Measurements from ENCODE around the gene SEMA4F.
A peak's percentile ranks its signal among the peaks of the same experiment; 100 is the strongest.
"Not testable (repeated sequence)": the region's sequence is repeated elsewhere in the genome, so short reads cannot be mapped to it uniquely, and the experiment has no call there.

Gene SEMA4F, protein sequence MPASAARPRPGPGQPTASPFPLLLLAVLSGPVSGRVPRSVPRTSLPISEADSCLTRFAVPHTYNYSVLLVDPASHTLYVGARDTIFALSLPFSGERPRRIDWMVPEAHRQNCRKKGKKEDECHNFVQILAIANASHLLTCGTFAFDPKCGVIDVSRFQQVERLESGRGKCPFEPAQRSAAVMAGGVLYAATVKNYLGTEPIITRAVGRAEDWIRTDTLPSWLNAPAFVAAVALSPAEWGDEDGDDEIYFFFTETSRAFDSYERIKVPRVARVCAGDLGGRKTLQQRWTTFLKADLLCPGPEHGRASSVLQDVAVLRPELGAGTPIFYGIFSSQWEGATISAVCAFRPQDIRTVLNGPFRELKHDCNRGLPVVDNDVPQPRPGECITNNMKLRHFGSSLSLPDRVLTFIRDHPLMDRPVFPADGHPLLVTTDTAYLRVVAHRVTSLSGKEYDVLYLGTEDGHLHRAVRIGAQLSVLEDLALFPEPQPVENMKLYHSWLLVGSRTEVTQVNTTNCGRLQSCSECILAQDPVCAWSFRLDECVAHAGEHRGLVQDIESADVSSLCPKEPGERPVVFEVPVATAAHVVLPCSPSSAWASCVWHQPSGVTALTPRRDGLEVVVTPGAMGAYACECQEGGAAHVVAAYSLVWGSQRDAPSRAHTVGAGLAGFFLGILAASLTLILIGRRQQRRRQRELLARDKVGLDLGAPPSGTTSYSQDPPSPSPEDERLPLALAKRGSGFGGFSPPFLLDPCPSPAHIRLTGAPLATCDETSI

DNA sequence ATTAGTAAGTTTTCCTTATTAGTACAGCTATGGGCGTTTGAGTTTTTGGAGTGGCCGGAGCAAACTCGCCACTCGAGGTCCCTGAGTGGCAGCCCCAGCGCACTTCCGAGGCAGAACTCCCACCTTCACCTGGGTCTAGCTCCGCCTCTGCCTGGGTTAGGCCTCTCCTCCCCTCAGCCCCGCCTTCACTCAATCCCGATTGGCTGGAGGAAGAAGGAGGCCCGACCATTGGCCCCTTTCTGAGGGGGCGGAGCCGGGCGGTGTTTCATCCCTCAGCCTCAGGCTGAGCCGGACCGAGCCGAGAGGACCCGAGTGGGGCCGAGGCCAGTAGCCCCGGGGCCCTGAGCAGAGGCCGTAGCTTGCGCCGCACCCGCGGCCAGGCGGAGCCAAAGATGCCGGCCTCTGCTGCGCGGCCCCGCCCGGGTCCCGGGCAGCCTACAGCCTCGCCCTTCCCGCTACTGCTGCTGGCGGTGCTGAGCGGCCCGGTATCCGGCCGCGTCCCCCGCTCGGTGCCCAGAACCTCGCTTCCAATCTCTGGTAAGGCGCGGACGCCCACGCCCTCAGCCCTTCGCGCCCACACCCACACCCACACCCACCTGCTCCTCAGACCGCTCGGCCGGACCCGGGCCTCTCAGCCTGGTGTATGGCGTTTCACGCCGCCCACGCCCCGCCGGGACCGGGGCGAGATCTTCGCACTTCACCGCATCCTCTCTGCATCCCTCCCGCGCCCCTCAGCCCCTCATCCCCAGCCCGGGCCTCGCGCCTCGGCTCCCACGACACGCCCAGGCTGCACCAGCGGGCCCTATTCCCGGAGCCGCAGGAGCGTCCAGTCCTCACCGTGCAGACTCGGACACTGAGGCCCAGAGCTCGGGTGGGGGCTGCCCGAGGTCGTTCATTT, at the start of gene SEMA4F:
TSS of gene SEMA4F (plus strand) at position 263 of the 898 bp plus-strand sequence. CDS start at position 393, 130 bp downstream.
- peak; percentile 94 to 96 for DNase-seq

DNA sequence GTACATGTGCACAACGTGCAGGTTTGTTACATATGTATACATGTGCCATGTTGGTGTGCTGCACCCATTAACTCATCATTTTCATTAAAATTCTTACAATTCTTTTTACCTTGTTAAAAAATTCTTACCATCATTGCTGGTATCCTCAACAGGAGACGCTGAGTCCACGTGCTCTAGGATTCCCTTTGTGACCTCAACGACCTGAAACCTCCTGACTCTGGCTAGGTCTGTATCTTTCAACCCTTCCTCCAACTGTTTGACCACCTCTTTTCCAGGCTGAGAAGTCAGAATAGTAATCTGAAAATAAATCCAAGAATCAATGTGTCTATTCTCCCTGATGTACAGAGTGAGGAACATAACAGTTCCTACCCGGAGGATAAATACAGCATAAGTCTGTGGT, 47.1 kb upstream of the SEMA4F start:
- DNase-seq = no peak

DNA sequence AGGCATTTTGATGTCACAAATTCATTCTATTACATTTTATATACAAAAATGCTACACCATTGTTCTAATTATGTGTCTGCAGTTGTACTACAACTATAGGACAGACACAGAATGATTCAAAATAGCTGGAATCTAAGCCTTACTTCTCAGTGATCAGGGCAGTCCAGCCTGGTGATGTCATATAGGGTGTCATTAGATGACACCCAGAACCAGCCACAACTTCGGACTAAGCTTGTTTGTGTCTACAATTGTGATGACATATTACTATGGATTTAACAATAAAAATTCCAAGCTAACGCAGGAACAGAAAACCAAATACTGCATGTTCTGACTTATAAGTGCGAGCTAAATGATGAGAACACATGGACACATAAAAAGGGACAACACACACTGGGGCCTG, 36.9 kb upstream of the SEMA4F start:
- no peak for DNase-seq

DNA sequence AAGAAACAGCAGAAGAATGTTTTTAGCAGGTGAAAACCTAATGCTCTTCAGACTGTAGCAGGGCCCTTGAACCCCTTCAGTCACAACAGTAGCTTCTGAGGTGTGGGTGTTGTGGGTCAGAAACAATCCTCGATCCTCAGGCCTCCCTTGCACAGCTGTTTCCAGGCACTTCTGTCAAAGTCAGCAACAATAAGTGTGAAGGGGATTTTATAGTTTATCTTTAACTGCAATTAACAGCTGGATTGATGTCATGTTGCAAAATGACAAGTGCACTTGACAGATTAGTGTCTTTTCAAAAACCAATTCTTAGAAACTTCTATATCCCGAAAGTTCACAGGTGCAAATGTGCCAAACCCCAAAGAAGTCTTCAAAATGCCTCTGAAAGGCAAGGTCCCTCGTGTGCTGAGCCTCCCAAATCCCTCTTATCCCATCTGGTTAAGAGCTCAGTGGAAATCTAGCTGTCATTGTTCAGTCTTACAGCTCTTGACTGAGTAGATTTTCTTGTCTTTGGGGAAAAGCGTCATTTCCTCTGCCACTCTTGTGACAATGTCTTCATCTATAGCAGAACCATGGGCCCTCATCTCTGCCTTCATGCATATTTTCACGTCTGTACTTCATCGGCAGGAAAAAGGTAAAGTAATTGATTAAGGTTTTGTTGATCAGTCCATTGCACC, 35.5 kb upstream of the SEMA4F start:
- DNase-seq = no peak

DNA sequence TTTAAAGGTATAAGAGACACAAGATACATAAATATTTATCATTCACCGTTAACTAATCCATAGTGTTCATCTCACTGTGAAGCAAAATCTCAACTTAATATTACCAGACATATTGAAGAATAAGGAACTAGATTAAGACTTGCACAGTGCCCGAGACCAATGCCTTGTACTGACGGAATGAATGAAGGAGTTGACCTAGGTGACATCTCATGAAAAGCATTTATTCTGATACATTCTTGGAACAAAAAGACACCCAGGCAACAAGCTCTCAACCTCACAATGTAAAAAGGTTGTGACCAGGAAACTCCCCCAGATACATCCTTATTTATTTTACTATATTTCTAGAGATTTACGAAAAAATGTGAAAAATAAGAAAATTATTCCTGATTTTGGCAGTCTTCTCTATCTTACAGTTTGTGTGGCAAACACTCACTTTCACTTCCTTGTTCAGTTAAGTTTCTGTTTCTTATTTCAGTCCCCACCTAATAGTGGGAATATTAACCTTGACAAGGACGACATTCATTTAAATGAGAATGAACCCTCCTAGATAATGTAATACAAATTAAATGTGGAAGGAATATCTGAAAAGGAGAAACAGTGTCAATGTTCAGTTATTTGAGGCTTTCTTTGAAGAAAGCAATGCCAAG, 34.3 kb upstream of the SEMA4F start:
- no peak for DNase-seq

DNA sequence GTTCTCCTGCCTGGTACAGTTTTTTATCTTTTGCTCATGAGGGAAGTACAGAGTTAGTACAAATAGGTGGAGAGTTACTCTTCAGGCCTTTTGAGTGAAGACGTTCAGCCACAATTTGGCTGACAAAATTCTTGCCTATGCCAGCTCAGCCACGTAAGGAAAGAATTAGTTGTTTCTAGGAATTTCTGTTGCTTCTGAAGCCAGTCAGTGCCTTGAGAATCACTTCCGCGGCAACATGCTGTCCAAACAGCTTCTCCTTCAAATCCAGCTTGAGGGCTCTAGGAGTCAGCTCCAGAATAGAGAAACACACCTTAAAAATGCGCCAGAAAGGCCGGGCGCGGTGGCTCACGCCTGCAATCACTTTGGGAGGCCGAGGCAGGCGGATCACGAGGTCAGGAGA, 33.4 kb upstream of the SEMA4F start:
- no peak for DNase-seq

DNA sequence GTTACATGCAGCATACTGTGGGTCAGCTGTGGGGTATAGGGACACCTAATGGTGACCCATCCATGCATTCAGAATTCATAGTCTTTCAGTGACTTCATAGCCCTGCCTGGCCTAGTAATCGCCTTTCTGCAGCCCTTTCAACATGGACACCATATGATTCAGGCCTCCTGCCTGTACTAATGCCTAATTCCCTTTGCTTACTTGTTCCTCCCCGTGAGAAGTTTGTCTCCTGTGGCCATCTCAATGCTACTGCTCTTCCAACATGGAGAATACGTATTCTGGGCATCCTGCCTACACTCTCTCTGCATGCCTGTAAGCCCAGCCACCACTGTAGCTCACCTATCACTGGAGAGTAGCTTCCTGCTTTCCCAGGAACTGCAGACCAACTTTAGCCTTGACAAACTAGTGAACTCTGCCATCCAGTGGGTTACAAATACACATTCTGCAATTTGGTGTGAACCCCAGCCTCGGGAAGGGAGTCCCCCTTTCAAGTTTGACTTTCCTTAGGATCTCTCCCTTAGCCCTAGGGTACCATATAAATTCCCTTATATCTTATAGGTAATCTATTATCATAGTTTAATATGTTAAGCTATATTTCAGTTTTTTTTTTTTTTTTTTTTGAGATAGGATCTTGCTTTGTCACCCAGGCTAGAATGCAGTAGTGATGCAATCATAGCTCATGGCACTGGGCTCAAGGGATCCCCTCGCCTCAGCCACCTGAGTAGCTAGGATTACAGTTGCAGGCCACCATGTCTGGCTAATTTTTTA, 28.2 kb upstream of the SEMA4F start:
- DNase-seq = no peak

DNA sequence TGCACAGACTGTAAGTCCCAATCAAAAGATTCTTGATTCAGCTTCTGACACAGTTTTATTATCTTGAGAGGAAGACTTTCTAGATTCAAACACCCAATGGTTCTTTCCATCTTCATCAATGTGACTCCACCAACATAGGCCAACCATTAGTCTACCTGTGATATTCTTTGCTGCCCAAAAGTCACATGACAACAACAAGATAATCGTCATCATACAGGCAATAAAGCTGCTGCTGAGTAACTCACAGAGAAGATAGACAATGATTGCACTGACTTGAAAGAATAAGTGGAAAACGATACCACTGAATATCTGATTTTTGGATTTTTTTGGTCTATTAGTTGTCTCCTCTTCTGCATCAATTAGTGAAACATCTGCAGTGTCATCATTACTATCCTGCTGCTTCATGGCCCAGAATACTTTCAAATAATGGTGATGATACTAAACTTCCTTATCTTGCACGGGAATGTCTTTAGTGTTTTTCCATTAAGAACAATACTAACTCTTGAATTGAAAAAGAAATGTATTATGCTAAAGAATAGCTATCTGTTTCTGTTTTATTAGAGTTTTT, 25.4 kb upstream of the SEMA4F start:
- DNase-seq = no peak

DNA sequence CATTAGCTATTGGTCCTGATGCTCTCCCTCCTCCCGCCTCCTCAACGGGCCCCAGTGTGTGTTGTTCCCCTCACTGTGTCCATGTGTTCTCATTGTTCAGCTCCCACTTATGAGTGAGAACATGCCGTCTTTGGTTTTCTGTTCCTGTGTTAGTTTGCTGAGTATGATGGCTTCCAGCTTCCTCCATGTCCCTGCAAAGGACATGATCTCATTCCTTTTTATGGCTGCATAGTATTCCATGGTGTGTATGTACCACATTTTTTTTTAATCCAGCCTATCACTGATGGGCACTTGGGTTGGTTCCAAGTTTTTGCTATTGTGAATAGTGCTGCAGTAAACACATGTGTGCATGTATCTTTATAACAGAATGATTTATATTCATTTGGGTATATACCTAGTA, 23.6 kb upstream of the SEMA4F start:
- DNase-seq = not testable (repeated sequence)

DNA sequence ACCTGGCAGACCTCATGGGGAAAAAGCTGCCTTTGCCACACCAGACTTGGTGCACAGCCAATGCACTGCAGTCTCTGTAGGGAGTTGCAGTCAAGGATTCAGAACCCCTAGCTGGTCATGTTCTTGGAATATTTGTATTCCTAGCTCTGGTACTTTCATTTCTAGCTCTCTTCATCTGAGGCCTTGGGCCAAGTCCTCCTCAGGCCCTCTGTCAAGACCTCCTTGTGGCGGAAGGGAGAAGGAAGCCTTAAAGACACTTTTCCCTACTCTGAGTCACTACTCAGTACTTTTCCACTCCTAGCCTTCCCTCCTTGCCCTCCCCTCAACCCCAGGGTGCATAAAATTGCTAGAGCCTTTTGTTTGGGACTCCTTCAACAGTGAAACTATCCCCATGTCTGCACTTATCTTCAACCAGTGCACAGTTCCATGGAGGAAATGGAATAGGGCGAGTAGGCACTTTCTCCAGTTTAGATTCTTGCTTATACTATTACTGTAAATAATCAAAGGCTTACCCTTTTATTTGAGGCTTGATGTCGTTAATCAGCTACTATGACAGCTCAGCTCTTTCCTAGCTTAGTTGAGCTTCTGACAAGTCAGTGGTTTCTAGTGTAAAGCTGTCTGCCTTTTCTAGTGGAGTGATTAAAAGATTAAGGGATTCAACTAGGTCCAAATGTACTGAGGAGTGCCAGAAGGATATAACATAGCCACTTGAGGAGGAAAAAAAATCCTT, 21.7 kb upstream of the SEMA4F start:
- DNase-seq = no peak

DNA sequence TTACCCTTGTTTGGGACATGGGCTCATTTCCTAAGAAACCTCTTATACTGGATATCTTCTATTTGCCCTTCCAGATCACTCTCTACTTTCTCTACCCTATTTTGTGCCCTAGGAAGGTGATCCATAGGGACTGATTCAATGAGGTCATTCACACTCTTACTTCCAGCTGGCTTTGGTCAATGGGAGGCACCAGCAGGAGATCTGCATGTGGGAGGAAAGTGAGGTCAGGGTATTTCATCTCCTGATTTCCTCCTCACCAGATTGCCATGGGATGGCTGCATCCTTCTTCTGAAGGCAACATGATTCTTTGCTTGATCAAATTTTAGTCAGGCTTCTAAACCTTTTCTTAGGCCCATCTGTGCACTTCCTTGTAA, 21.1 kb upstream of the SEMA4F start:
- no peak for DNase-seq

DNA sequence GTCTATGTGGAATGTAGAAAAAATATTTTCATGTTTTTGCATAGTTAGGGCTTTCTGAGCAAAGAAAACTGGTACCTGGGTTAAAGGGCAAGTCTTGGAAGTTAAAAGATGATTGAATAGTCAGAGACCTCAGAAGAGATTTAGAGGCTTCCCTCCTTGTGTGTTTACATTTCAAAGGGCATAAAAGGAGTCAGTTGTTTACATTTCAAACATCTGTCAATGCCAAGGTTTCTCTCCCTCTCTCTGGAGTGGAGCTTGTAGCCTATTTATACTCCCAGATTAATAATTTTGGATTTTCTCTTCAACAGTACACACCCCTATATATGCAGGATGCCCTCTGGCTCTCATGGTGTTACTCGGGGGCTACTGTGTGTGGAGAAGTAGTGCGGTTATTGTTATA, 14.5 kb upstream of the SEMA4F start:
- DNase-seq = no peak

DNA sequence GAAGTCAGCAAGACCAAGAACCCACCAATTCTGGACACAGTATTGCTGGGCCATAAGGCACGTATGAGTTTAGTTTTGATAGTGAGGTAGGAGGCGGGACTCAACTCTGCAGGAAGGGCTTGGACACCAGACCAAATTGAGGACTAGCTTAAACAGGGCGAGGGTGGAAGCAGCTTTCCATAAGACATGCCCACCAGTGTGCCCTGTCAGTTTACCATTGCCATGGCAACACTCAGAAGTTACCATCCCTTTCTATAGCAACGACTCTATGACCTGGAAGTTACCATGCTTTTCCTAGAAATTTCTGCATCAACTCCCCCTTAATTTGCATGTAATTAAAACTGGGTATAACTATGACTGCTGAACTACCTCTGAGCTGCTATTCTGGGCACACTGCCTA, 8.7 kb upstream of the SEMA4F start:
- DNase-seq = no peak

DNA sequence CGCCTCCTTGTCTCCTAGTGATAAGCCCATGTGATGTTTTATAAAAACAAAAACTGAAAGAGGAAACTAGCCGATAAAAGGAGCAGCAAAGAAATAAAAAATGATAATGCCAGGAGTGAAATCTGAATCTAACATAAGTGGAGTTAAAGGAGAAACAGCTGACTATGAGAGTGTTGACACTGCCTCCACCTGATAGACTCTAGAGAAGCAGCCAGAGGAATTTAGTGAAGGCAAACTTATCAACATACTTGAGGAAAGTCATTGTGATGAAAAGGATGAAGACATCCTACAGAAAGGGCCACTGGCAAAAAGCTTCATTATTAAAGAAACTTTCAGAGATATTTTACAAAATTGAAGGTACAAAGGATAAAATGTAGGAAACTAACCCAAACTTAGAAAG, 7.8 kb upstream of the SEMA4F start:
- no peak for DNase-seq

DNA sequence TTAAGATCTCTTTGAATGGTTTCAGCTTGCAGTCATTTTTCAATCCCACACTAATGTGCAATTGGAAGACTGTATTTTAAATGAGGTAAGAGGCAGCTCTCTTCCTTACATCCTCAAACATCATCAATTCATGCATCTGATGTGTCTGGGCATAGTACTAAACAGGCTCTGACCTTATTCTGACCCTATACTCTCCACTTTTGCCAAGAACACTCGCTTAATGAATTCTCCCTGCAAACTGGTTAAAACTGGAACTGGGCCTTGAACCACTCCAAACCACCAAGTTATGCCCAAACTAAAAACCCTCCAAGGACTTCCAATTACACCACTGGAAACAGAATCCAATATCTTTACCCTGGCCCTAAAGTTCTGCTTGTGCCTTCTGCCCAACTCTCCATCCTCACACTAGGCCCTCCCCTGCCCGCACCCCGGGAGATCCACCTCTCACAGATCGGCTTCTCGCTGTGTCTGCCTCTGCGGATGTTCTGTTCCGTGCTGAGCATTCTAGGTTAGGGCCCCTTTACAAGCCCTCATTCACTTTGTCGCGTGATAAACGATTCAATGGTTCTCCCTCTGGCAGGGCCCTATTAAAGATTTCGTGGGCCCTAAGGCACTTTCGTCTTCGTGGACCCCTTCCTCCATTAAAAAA, 7.1 kb upstream of the SEMA4F start:
- no peak for DNase-seq

DNA sequence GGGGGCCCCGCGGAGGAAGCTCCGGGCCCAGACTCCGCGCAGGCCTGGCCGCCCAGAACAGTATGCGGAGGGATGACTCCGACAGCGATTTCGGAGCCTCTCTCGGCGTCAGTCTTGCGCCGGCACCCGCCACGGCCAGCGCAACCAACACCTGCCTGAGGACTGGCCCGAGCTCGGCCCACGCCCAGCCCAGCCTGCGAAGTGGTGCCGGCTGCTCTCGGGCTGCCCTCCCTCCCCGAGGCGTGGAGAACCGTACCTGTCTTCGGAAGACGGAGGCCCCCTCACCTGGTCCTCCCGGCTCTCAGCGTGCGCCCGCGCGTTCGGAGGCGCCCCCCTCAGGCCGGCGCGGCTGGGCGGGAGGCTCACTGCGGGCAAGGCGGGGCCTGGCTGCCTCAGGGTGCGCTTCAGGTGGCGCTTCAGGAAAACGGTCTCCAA, 6.0 kb upstream of the SEMA4F start, which contains the start of gene M1AP:
TSS of gene M1AP (minus strand) at position 322 of the 435 bp plus-strand sequence. CDS start 8,055 bp downstream, outside the sequence.
- peak in 1 of 2 donors; percentile 4 for DNase-seq

DNA sequence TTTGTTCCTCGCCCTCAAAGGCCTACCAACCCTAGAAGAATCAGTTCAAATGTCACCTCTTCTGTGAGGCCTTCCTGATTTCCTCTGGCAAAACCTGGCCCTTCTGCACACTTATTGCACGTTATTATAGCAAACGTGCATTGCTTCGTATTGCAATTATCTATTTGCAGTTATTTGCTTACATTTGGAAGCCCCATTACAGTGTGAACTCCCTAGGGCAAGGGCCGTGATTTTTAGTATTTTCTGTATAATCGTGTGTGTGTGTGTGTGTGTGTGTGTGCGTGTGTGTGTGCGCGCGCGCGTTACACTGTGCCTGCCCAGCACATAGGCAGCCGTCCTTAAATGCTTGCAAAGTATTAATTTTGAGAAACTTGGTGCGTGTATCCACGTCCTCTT, 460 bp upstream of the SEMA4F start:
- no peak for DNase-seq

DNA sequence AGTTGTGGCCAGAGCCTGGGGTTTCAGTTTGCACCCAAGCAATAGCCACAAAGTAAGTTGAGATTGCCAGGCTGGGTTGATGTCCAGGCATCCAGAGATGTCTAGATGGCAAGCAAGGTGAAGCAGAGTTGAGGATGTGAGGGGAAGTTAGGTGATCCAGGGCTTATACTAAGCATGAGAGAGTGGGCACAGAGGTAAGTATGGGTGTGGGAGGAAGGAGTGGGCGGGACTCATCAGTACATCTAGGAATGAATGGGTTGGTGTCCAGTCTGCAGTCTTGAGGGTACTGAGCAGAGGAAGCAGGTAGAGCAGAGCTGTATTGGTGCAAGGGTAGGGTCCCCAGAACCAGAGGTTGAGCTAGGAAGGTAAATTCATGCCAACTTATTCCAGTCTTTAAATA, 1.5 kb downstream of the SEMA4F start:
- DNase-seq = no peak

DNA sequence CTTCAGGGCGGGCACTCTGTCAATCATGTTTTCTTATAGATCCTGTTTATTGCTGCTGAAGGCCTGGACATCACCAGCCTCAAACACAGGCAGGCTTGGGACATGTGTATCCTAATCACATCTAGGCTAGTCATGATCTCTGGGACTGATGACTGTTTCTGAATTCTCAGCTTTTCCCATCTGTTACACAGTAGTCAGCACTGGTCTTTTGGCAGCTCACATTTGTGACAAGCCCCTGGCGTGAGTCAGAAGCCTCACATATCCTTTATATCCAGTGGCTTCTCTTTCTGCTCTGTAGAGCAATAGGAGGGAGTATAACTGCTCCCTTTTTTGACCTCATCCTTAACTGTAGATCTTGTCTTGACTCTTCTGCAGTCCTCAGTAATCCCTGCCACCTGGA, 4.5 kb downstream of the SEMA4F start:
- no peak for DNase-seq

DNA sequence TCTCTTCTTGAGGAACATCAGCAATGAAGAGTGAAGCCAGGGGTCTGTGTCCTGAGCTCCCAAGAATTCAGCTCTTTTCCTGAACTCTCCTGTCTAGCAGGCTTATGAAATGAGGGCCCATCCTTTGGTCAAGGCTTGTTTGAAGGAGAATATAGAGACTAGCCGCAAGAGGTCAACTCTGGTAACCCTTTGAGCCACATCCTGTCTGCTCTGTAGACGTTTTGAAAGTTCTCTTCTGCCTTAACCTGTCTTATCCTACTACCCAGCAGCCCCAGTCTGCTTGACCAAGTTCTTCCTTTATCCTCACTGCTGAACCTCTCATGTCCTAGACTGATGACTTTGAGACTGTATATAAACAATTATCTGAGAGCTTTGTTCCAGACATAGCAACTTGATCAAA, 5.4 kb downstream of the SEMA4F start:
- DNase-seq = no peak

Measured in CD4-positive, alpha-beta T cell treated with Interferon alpha-2 for 1 hour (primary cell).